Neural progenitor cell (in vitro differentiated cells): ENCODE data around the gene ATF6B. TPM values are rescaled to one million over a fixed set of nuclear protein-coding genes. Genes with fewer than 3 reads are reported as not detected.

Source experiments
- DNase-seq: peaks from one replicate; pipeline ENCODE4 v3.0.0-alpha.2; 2016; ENCODE audit warnings: low spot score
- H2AFZ ChIP-seq: fragments of 200-600 bp; sonication (generic); replicated peaks from 2 replicates; pipeline ENCODE4 v1.6.1; 2016; ENCODE audit warnings: antibody characterized with exemption
- H3F3A ChIP-seq: fragments of 200-600 bp; sonication (generic); 2 replicates; pipeline ENCODE4 v1.6.1; 2016; ENCODE audit warnings: antibody characterized with exemption, low read depth
- H3K27ac ChIP-seq: fragments of 200-600 bp; sonication (generic); 2 replicates; pipeline ENCODE4 v1.5.1; 2016; ENCODE audit warnings: mild to moderate bottlenecking
- H3K27me3 ChIP-seq: fragments of 200-600 bp; sonication (generic); 2 replicates; pipeline ENCODE4 v1.6.1; 2016; ENCODE audit warnings: mild to moderate bottlenecking, moderate library complexity
- H3K36me3 ChIP-seq: fragments of 200-600 bp; sonication (generic); 2 replicates; pipeline ENCODE4 v1.5.1; 2016
- H3K4me1 ChIP-seq: fragments of 200-600 bp; sonication (generic); 2 replicates; pipeline ENCODE4 v1.6.1; 2016; ENCODE audit warnings: mixed run types
- H3K4me2 ChIP-seq: fragments of 200-600 bp; sonication (generic); 2 replicates; pipeline ENCODE4 v1.6.1; 2016
- H3K4me3 ChIP-seq: fragments of 200-600 bp; sonication (generic); 2 replicates; pipeline ENCODE4 v1.5.1; 2016
- H3K79me2 ChIP-seq: fragments of 200-600 bp; sonication (generic); 2 replicates; pipeline ENCODE4 v1.6.1; 2016; ENCODE audit warnings: low read depth
- H3K9ac ChIP-seq: fragments of 200-600 bp; sonication (generic); 2 replicates; pipeline ENCODE4 v1.6.1; 2016
- H3K9me3 ChIP-seq: fragments of 200-600 bp; sonication (generic); 2 replicates; pipeline ENCODE4 v1.5.1; 2016; ENCODE audit warnings: low read depth
- H4K20me1 ChIP-seq: fragments of 200-600 bp; sonication (generic); 2 replicates; pipeline ENCODE4 v1.6.1; 2016; ENCODE audit warnings: low read depth
- H3K27ac Mint-ChIP-seq: 3 replicates; pipeline ENCODE4 v1.8.0; 2021; ENCODE audit warnings: mixed read lengths
- H3K27me3 Mint-ChIP-seq: 2 replicates; pipeline ENCODE4 v1.8.0; 2022; ENCODE audit warnings: low read depth, mild to moderate bottlenecking, inconsistent platforms, moderate library complexity, mixed read lengths; ENCODE audit not compliant: insufficient read depth
- H3K36me3 Mint-ChIP-seq: 3 replicates; pipeline ENCODE4 v1.8.0; 2021; ENCODE audit warnings: mixed read lengths
- H3K4me1 Mint-ChIP-seq: 3 replicates; pipeline ENCODE4 v1.8.0; 2021; ENCODE audit warnings: mixed read lengths
- H3K4me3 Mint-ChIP-seq: 3 replicates; pipeline ENCODE4 v1.8.0; 2021; ENCODE audit warnings: mild to moderate bottlenecking, moderate library complexity, mixed read lengths
- H3K9me3 Mint-ChIP-seq: 3 replicates; pipeline ENCODE4 v1.8.0; 2020; ENCODE audit warnings: mixed read lengths
- CTCF ChIP-seq: fragments of 200-600 bp; sonication (generic); IDR thresholded peaks from 2 replicates; pipeline ENCODE4 v1.5.1; 2017; ENCODE audit warnings: antibody characterized with exemption, mild to moderate bottlenecking
- EZH2 ChIP-seq: fragments of 200-600 bp; sonication (generic); IDR thresholded peaks from 2 replicates; pipeline ENCODE4 v1.6.1; 2017; ENCODE audit warnings: antibody characterized with exemption, mild to moderate bottlenecking, moderate library complexity
- EZH2phosphoT487 ChIP-seq: fragments of 200-600 bp; sonication (generic); IDR thresholded peaks from 2 replicates; pipeline ENCODE4 v1.6.1; 2017; ENCODE audit warnings: antibody characterized with exemption
- total RNA-seq: library from RNA; depleted of rRNA; stranded (reverse); fragments of >200 nt; gene quantifications from 2 replicates; pipeline ENCODE4 v1.2.3, GENCODE V29; 2015; ENCODE audit warnings: low replicate concordance

The ATF6B gene
- total RNA-seq, 1 donor from 2014 or later, result 19.4 TPM

GRCh38 chr6:32175711-32176475 is 47.8 kb upstream of the ATF6B start, which contains the start of gene AGPAT1:
Gene AGPAT1, minus strand, starts transcription at chr6:32176084. Its CDS starts 4,588 bp downstream, at chr6:32171496.
- Histone ChIP-seq H3F3A (peaks cover 20% of the 10 kb centered on the region), H4K20me1 (peaks cover 31% of the 10 kb centered on the region), H3K4me2 (peak within 1 kb of the TSS; percentile 93), H3K9me3 (no peaks in the 10 kb centered on the region), H3K79me2 (peaks cover 67% of the 10 kb centered on the region), H3K9ac (peak within 1 kb of the TSS; percentile 97), H2AFZ (no peak within 1 kb of the TSS), H3K36me3 (no peaks in the 10 kb centered on the region), H3K4me1 (peaks cover 24% of the 10 kb centered on the region), H3K27ac (peak within 1 kb of the TSS; percentile 93), H3K4me3 (peak within 1 kb of the TSS; percentile 99), H3K27me3 (no peaks in the 10 kb centered on the region)
- Mint-ChIP-seq H3K27ac (peak within 1 kb of the TSS; percentile 90), H3K4me1 (peaks cover 38% of the 10 kb centered on the region), H3K9me3 (no peaks in the 10 kb centered on the region), H3K36me3 (peaks cover 18% of the 10 kb centered on the region), H3K4me3 (peak within 1 kb of the TSS; percentile 97), H3K27me3 (peaks cover 8% of the 10 kb centered on the region)
- DNase-seq, result peak; percentile 97
- TF ChIP-seq EZH2, result no peak
- no peak for TF ChIP-seq EZH2phosphoT487

- peaks cover 31% of the 10 kb centered on the region for H4K20me1 ChIP-seq
- H3K9me3 ChIP-seq, result no peaks in the 10 kb centered on the region
- Mint-ChIP-seq H3K4me3 (peak overlapping the region; percentile 97), H3K36me3 (peaks cover 17% of the 10 kb centered on the region), H3K27me3 (peaks cover 4% of the 10 kb centered on the region), H3K4me1 (peaks cover 35% of the 10 kb centered on the region), H3K27ac (peak overlapping the region; percentile 83), H3K9me3 (no peaks in the 10 kb centered on the region)
- H2AFZ ChIP-seq, result no peak overlapping the region
- no peaks in the 10 kb centered on the region for H3K27me3 ChIP-seq
- peak overlapping the region; percentile 49 for H3K27ac ChIP-seq
- peaks cover 24% of the 10 kb centered on the region for H3K4me1 ChIP-seq
- peak overlapping the region; percentile 93 for H3K4me2 ChIP-seq
- DNase-seq, result no peak
- TF ChIP-seq CTCF, result no peak
- TF ChIP-seq EZH2phosphoT487, result no peak
- no peak for TF ChIP-seq EZH2
- H3K79me2 ChIP-seq, result peaks cover 67% of the 10 kb centered on the region
- peak overlapping the region; percentile 99 for H3K4me3 ChIP-seq
- H3K9ac ChIP-seq, result peak overlapping the region; percentile 97
- no peaks in the 10 kb centered on the region for H3K36me3 ChIP-seq
- peaks cover 20% of the 10 kb centered on the region for H3F3A ChIP-seq
Measured at GRCh38 chr6:32175322-32175710, 47.3 kb upstream of the ATF6B start.

GRCh38 chr6:32174416-32174815 is 46.4 kb upstream of the ATF6B start:
- Mint-ChIP-seq H3K36me3 (peaks cover 21% of the 10 kb centered on the region), H3K4me1 (peaks cover 30% of the 10 kb centered on the region), H3K9me3 (no peaks in the 10 kb centered on the region), H3K27ac (no peak overlapping the region), H3K27me3 (peaks cover 6% of the 10 kb centered on the region), H3K4me3 (peak overlapping the region; percentile 97)
- TF ChIP-seq CTCF, result no peak
- no peak for TF ChIP-seq EZH2
- TF ChIP-seq EZH2phosphoT487, result no peak
- Histone ChIP-seq H3K9me3 (no peaks in the 10 kb centered on the region), H3K27me3 (no peaks in the 10 kb centered on the region), H4K20me1 (peaks cover 31% of the 10 kb centered on the region), H3K4me3 (peak overlapping the region; percentile 99), H3K4me2 (peak overlapping the region; percentile 93), H3F3A (peaks cover 20% of the 10 kb centered on the region), H3K79me2 (peaks cover 59% of the 10 kb centered on the region), H3K4me1 (peaks cover 20% of the 10 kb centered on the region), H3K27ac (no peak overlapping the region), H3K9ac (peak overlapping the region; percentile 97), H2AFZ (no peak overlapping the region), H3K36me3 (no peaks in the 10 kb centered on the region)
- DNase-seq, result no peak
